K562 (cell line): ENCODE measurements around the gene E2F1. TPM values are rescaled to one million over a fixed set of nuclear protein-coding genes. Genes with fewer than 3 reads are reported as not detected.

Experiments used
- ATAC-seq: fragments of 200-7000 bp; cut with Tn5 transposase; 3 replicates; pipeline ENCODE4 v1.9.1; 2020; ENCODE audit warnings: moderate library complexity
- BruUV-seq: library from RNA; stranded (reverse); fragments of 400-500 nt; replicated peaks from 2 replicates; lab custom pipeline; 2021; lab: Mats Ljungman, UMichigan
- CTCF ChIA-PET: fragments of 300-600 bp; formaldehyde crosslinking; extraction: SDS; loops from one replicate; lab custom pipeline; 2021; ENCODE audit warnings: low intra/inter-chr PET ratio; lab: Yijun Ruan, JAX
- POLR2A ChIA-PET: fragments of 300-600, 350-650 bp; sonication (Branson Sonifier 250); formaldehyde crosslinking; extraction: SDS; loops from one replicate; lab custom pipeline; 2021; ENCODE audit warnings: antibody characterized with exemption, inconsistent platforms; lab: Yijun Ruan, JAX
- DNase-seq, 4 experiments: peaks; one replicate each; pipeline versions ENCODE4 v3.0.0 to v3.0.0-alpha.2; 2011 to 2018; ENCODE audit warnings: low spot score in 3 of 4, mixed read lengths in 3 of 4; ENCODE audit errors: extremely low read depth in 1 of 4
- FAIRE-seq: peaks from 2 replicates; lab custom pipeline; 2011; peaks lifted over from hg19 to GRCh38; lab: Jason Lieb, UNC
- H2AFZ ChIP-seq: 2 replicates; pipeline ENCODE4 v1.6.0; 2011; ENCODE audit warnings: low read depth, low read length, control low read depth, inconsistent platforms
- H3K27ac ChIP-seq: fragments of 200-600 bp; 3 replicates; pipeline ENCODE4 v1.8.0; 2011; ENCODE audit warnings: low read depth, mild to moderate bottlenecking, control low read depth, inconsistent platforms, low read length, moderate library complexity, mixed read lengths; ENCODE audit errors: extremely low read depth
- H3K27me3 ChIP-seq, 2 experiments: fragments of 300-600 bp in 1 of 2; 2 replicates in 1 of 2; 3 replicates in 1 of 2; pipeline versions ENCODE4 v1.6.0 to v1.8.0; 2011; ENCODE audit warnings: inconsistent platforms in 2 of 2, low read length in 2 of 2, mild to moderate bottlenecking in 1 of 2, mixed read lengths in 1 of 2, moderate library complexity in 1 of 2; ENCODE audit not compliant: control insufficient read depth in 2 of 2, insufficient read depth in 2 of 2
- H3K36me3 ChIP-seq: fragments of 300-600 bp; 3 replicates; pipeline ENCODE4 v1.8.0; 2011; ENCODE audit warnings: mild to moderate bottlenecking, low read length, inconsistent platforms; ENCODE audit not compliant: control insufficient read depth, insufficient read depth
- H3K4me1 ChIP-seq, 2 experiments: fragments of 200-600 bp in 1 of 2; replicated peaks in 1 of 2; 2 replicates in 1 of 2; 3 replicates in 1 of 2; pipeline versions ENCODE4 v1.5.1 to v1.8.0; 2011; ENCODE audit warnings: inconsistent platforms in 2 of 2, low read length in 2 of 2, mild to moderate bottlenecking in 1 of 2, mixed read lengths in 1 of 2, moderate library complexity in 1 of 2; ENCODE audit not compliant: control insufficient read depth in 2 of 2, insufficient read depth in 2 of 2
- H3K4me2 ChIP-seq: 2 replicates; pipeline ENCODE4 v1.6.1; 2011; ENCODE audit warnings: low read length, control low read depth, inconsistent platforms, mixed read lengths; ENCODE audit not compliant: insufficient read depth
- H3K4me3 ChIP-seq: fragments of 200-600 bp; sonication (generic), shearing (Covaris generic); 2 replicates; pipeline ENCODE4 v1.5.1; 2016; ENCODE audit warnings: control low read depth, inconsistent platforms
- H3K79me2 ChIP-seq: fragments of 200-600 bp; 3 replicates; pipeline ENCODE4 v1.8.0; 2011; ENCODE audit warnings: low read length, inconsistent platforms; ENCODE audit not compliant: control insufficient read depth, insufficient read depth
- H3K9ac ChIP-seq, 2 experiments: 2 replicates each; pipeline versions ENCODE4 v1.6.0 to v1.6.1; 2011; ENCODE audit warnings: low read depth in 2 of 2, low read length in 2 of 2, control low read depth in 1 of 2, inconsistent platforms in 1 of 2, mild to moderate bottlenecking in 1 of 2, mixed read lengths in 1 of 2; ENCODE audit not compliant: insufficient read depth in 1 of 2
- H3K9me1 ChIP-seq: one replicate; pipeline ENCODE4 v1.6.0; 2011; ENCODE audit warnings: inconsistent platforms, mild to moderate bottlenecking, low read length, moderate library complexity; ENCODE audit not compliant: control insufficient read depth, insufficient read depth
- H3K9me3 ChIP-seq: replicated peaks from 2 replicates; pipeline ENCODE4 v1.5.1; 2011; ENCODE audit warnings: low read depth, low read length, inconsistent platforms; ENCODE audit not compliant: control insufficient read depth, insufficient read depth
- H4K20me1 ChIP-seq: replicated peaks from 2 replicates; pipeline ENCODE4 v1.6.1; 2011; ENCODE audit warnings: low read length, inconsistent platforms, mixed read lengths; ENCODE audit not compliant: control insufficient read depth, insufficient read depth
- ARID1B ChIP-seq: fragments of 450-650 bp; IDR thresholded peaks from 2 replicates; pipeline ENCODE4 v1.6.1; 2016; ENCODE audit warnings: antibody characterized with exemption, mild to moderate bottlenecking, inconsistent platforms
- ATF2 ChIP-seq: sonication (generic); formaldehyde crosslinking; IDR thresholded peaks from 2 replicates; pipeline ENCODE4 v1.8.1; 2022; ENCODE audit warnings: missing genetic modification reagents
- EGR1 ChIP-seq: fragments of 450-650 bp; conservative IDR thresholded peaks from 2 replicates; pipeline ENCODE4 v1.6.1; 2017; ENCODE audit warnings: mild to moderate bottlenecking
- MCM2 ChIP-seq: fragments of 450-650 bp; IDR thresholded peaks from 2 replicates; pipeline ENCODE4 v1.6.1; 2017; ENCODE audit warnings: low read depth, mild to moderate bottlenecking
- NCOA1 ChIP-seq: fragments of 450-650 bp; IDR thresholded peaks from 2 replicates; pipeline ENCODE4 v1.6.1; 2016; ENCODE audit warnings: low read depth
- PBX2 ChIP-seq, 2 experiments: IDR thresholded peaks in 1 of 2; conservative IDR thresholded peaks in 1 of 2; 2 replicates each; pipeline ENCODE4 v1.6.1; 2016; ENCODE audit warnings: low read depth in 2 of 2, mild to moderate bottlenecking in 1 of 2, missing compliant biosample characterization in 1 of 2, missing genetic modification characterization in 1 of 2, moderate library complexity in 1 of 2
- PKNOX1 ChIP-seq: fragments of 450-650 bp; IDR thresholded peaks from 2 replicates; pipeline ENCODE4 v1.6.1; 2016
- SMARCA4 ChIP-seq: fragments of 450-650 bp; IDR thresholded peaks from 2 replicates; pipeline ENCODE4 v1.6.1; 2016
- TCF3 ChIP-seq: sonication (generic); formaldehyde crosslinking; IDR thresholded peaks from 2 replicates; pipeline ENCODE4 v1.4.0; 2020; ENCODE audit warnings: mild to moderate bottlenecking, missing genetic modification reagents
- ZKSCAN1 ChIP-seq: fragments of 150-350 bp; IDR thresholded peaks from 2 replicates; pipeline ENCODE4 v1.6.1; 2016; ENCODE audit warnings: low read depth, low read length
- ZNF609 ChIP-seq: sonication (generic); formaldehyde crosslinking; IDR thresholded peaks from 2 replicates; pipeline ENCODE4 v1.8.1; 2023; ENCODE audit warnings: missing genetic modification reagents, mild to moderate bottlenecking, borderline replicate concordance
- WGBS: fragments of 100-300 bp; shearing (Covaris generic); methylation state at CpG from one replicate; pipeline ENCODE4 v1.1.6; 2016; ENCODE audit warnings: low coverage, mixed read lengths; ENCODE audit not compliant: insufficient coverage; ENCODE audit errors: missing lambda C conversion rate; 5-methylcytosine and 5-hydroxymethylcytosine counted together
- in situ Hi-C: fragments of 300-500 bp; cut with MboI; formaldehyde crosslinking; loops from 4 replicates; pipeline ENCODE4 v1.15.0; 2018; ENCODE audit warnings: inconsistent platforms, mixed read lengths
- intact Hi-C: fragments of 100-400 bp; cut with micrococcal nuclease; formaldehyde crosslinking; loops from 2 replicates; pipeline ENCODE4 v1.14.2; 2022
- polyA plus RNA-seq, 8 experiments: library from polyadenylated mRNA; depleted of rRNA in 4 of 8; stranded (reverse) in 5 of 8; unstranded in 3 of 8; fragments of >200 nt; fragmentation: Nextera tagmentation in 2 of 8; fragmentation: Illumina TruSeq in 1 of 8; extraction: Ambion mirVana in 2 of 8; extraction: Trizol in 1 of 8; gene quantifications; 2 replicates each; pipeline versions ENCODE4 v1.2.1 to v1.2.3, GENCODE V29; 2011 to 2014; ENCODE audit warnings: inconsistent platforms in 1 of 8, missing spikeins in 1 of 8
- total RNA-seq, 7 experiments: library from RNA; depleted of rRNA in 6 of 7; stranded (reverse); fragments of >200 nt in 6 of 7; fragmentation: Illumina TruSeq in 2 of 7; extraction: Trizol in 2 of 7; gene quantifications; 2 replicates each; pipeline versions ENCODE4 v1.2.1 to v1.2.3, GENCODE V29; 2011 to 2021; ENCODE audit warnings: low replicate concordance in 1 of 7

E2F1 gene
- total and polyA plus RNA-seq, 9 of the 15 experiments (the other 6 are each of a cell fraction or from before 2014, with no cell fraction given), result 0.14 to 30.6 (median 13.1) TPM

- no peak overlapping the region for H3K4me3 ChIP-seq
- no TSS peak for BruUV-seq
- H3K79me2 ChIP-seq, result no peaks in the 10 kb centered on the region
- H3K4me2 ChIP-seq, result no peak overlapping the region
- in situ Hi-C loops, result no loop called here
- H3K27me3 ChIP-seq, result no peaks in the 10 kb centered on the region
- peak; percentile 86 for FAIRE-seq
- ChIA-PET CTCF (no interaction called here), POLR2A (interaction anchor here (0.7 to 1.7 kb wide), 5 partner anchors 10 to 29 kb away, joined by 3 to 5 read pairs (median 4); no protein-coding TSS in a partner anchor)
- peaks cover 5 to 10% of the 10 kb centered on the region in 2 experiments; a peak in 3 of 5 replicates for H3K4me1 ChIP-seq
- no peaks in the 10 kb centered on the region for H3K9me1 ChIP-seq
- intact Hi-C loops, result no loop called here
- no peak overlapping the region for H3K27ac ChIP-seq
- no peak overlapping the region for H2AFZ ChIP-seq
- 31% methylated on average over 4 of the region's 4 CpGs for WGBS
- H3K9me3 ChIP-seq, result no peaks in the 10 kb centered on the region
- peak in 2 of 4 experiments; percentile 22 to 46 for DNase-seq
- ATAC-seq, result peak; percentile 70
- H3K9ac ChIP-seq, result peak overlapping the region in 1 of 2 experiments; percentile 10; a peak in 1 of 4 replicates
- no peaks in the 10 kb centered on the region for H4K20me1 ChIP-seq
- peaks cover 29% of the 10 kb centered on the region; the same call in 2 of the 3 replicates for H3K36me3 ChIP-seq
- TF ChIP-seq ATF2 (CRISPR knock-in tag) (no peak), ZNF609 (CRISPR knock-in tag) (no peak), ZKSCAN1 (peak; percentile 30; the same call in 1 of the 2 replicates), NCOA1 (no peak), ARID1B (0 out of 2 replicates have a peak, but pooled peaks have one; percentile 27), PBX2 (CRISPR knock-in tag; IDR thresholded peaks at IDR 0.05; ENCODE audit: low read depth) (peak; percentile 58), PBX2 (tag; conservative IDR thresholded peaks at IDR 0.05; ENCODE audit: low read depth) (peak; percentile 81), EGR1 (peak; percentile 87), PKNOX1 (peak; percentile 95), TCF3 (CRISPR knock-in tag) (no peak), MCM2 (no peak), SMARCA4 (no peak)
These were observed 55.7 kb downstream of the E2F1 start for GRCh38 chr20:33630507-33630906.
